Vagina (tissue), 2 donors: ENCODE data around the gene SERPINA9.

Source experiments
- CTCF ChIP-seq, 3 experiments: fragments of 450-650 bp in 2 of 3; fragments of 200-600 bp in 1 of 3; sonication (generic) in 1 of 3; IDR thresholded peaks; one replicate each; pipeline ENCODE4 v1.5.1; 2017 to 2019; ENCODE audit warnings: antibody characterized with exemption in 3 of 3, mild to moderate bottlenecking in 2 of 3, moderate library complexity in 2 of 3
- POLR2A ChIP-seq, 2 donors: fragments of 450-650 bp; IDR thresholded peaks; one replicate each; pipeline ENCODE4 v1.6.1; 2017; ENCODE audit warnings: antibody characterized with exemption in 2 of 2, mild to moderate bottlenecking in 2 of 2, moderate library complexity in 2 of 2
- POLR2AphosphoS5 ChIP-seq, 2 donors: sonication (generic); formaldehyde crosslinking; IDR thresholded peaks; one replicate each; pipeline ENCODE4 v1.9.0; 2017; ENCODE audit warnings: antibody characterized with exemption in 2 of 2, mild to moderate bottlenecking in 2 of 2, low read depth in 1 of 2; ENCODE audit not compliant: insufficient read depth in 1 of 2

- TF ChIP-seq CTCF (IDR thresholded peaks at IDR 0.05): no peak
- TF ChIP-seq POLR2A (IDR thresholded peaks at IDR 0.05): no peak
- TF ChIP-seq POLR2AphosphoS5 (IDR thresholded peaks at IDR 0.05; ENCODE audit: insufficient read depth in 1 of 2, low read depth in 1 of 2): no peak
Measured at GRCh38 chr14:94421316-94421715, 54.7 kb downstream of the SERPINA9 start.
